ENCODE results near the gene VAT1.

The VAT1 gene

GRCh38 chr17:43027091-43028032 lies 5.2 kb upstream of the VAT1 start:
- DNase-seq (ENCODE audit: low read depth): no peak

GRCh38 chr17:43026595-43026994 lies 4.4 kb upstream of the VAT1 start:
- DNase-seq (ENCODE audit: low read depth): no peak

- no peak for DNase-seq (ENCODE audit: low read depth)
Observed at GRCh38 chr17:43025766-43026537, 3.8 kb upstream of the VAT1 start.

- DNase-seq (ENCODE audit: low read depth): no peak
Observed at GRCh38 chr17:43025290-43025657, 3.1 kb upstream of the VAT1 start.

GRCh38 chr17:43024407-43025289 lies 2.5 kb upstream of the VAT1 start, which contains the start of gene RND2:
Gene RND2 (plus strand): TSS chr17:43025231. CDS start chr17:43025348, 117 bp downstream.
- DNase-seq (ENCODE audit: low read depth): peak; percentile 80

GRCh38 chr17:43020789-43021740 lies 1.1 kb downstream of the VAT1 start:
- peak; percentile 82 for DNase-seq (ENCODE audit: low read depth)

- no peak for DNase-seq (ENCODE audit: low read depth)
Observed at GRCh38 chr17:43020030-43020621, 2.1 kb downstream of the VAT1 start.

GRCh38 chr17:43019418-43019817 lies 2.8 kb downstream of the VAT1 start:
- DNase-seq (ENCODE audit: low read depth): no peak

- no peak for DNase-seq (ENCODE audit: low read depth)
Observed at GRCh38 chr17:43018932-43019331, 3.3 kb downstream of the VAT1 start.

- DNase-seq (ENCODE audit: low read depth): no peak
Observed at GRCh38 chr17:43018008-43018853, 4.0 kb downstream of the VAT1 start.

GRCh38 chr17:43016216-43016615 lies 6.0 kb downstream of the VAT1 start:
- DNase-seq (ENCODE audit: low read depth): no peak

GRCh38 chr17:43015579-43015978 lies 6.6 kb downstream of the VAT1 start:
- DNase-seq (ENCODE audit: low read depth): no peak

GRCh38 chr17:43014649-43015542 lies 7.3 kb downstream of the VAT1 start:
- DNase-seq (ENCODE audit: low read depth): no peak

- no peak for DNase-seq (ENCODE audit: low read depth)
Observed at GRCh38 chr17:43014020-43014648, 8.1 kb downstream of the VAT1 start.

GRCh38 chr17:43013296-43013695 lies 8.9 kb downstream of the VAT1 start:
- no peak for DNase-seq (ENCODE audit: low read depth)

GRCh38 chr17:43011728-43012472 lies 10.3 kb downstream of the VAT1 start:
- DNase-seq (ENCODE audit: low read depth): no peak

GRCh38 chr17:43010667-43011308 lies 11.4 kb downstream of the VAT1 start:
- no peak for DNase-seq (ENCODE audit: low read depth)

All from CMK (cell line).